OCI-LY1 (cell line): ENCODE data around the gene TUT7.
A peak's percentile ranks its signal among the peaks of the same experiment; 100 is the strongest.

Experiments
- EZH2 ChIP-seq: fragments of 200-600 bp; sonication (generic), shearing (Covaris generic); IDR thresholded peaks from 2 replicates; pipeline ENCODE4 v1.8.0; 2017; ENCODE audit warnings: borderline replicate concordance, mixed run types, mild to moderate bottlenecking, antibody characterized with exemption, low read length, moderate library complexity, mixed read lengths
- TF ChIP-seq, protein P1 (sequence below): fragments of 200-600 bp; sonication (generic), shearing (Covaris generic); IDR thresholded peaks from 2 replicates; pipeline ENCODE4 v1.5.1; 2017; ENCODE audit warnings: mild to moderate bottlenecking, antibody characterized with exemption, low read length, moderate library complexity, mixed read lengths

DNA sequence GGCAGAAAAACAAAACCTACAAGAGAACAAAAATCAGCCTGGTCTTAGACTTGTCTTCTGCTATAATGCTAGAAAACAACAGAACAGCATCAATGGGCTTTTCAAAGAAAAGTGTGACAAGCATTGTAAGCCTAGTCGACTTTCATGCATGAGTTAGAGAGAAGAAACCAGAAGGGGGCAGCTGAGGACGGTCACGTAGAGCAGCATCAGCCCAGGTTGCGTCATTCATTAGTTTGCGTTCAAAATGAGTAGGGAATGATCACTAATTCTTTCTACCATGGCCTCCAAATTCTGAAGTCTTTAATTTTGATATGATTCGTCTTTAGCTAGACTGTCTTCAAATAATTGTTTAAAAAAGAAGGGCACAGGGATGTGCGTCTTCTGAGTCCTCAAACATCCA, 67.2 kb downstream of the TUT7 start:
- TF ChIP-seq, protein P1, sequence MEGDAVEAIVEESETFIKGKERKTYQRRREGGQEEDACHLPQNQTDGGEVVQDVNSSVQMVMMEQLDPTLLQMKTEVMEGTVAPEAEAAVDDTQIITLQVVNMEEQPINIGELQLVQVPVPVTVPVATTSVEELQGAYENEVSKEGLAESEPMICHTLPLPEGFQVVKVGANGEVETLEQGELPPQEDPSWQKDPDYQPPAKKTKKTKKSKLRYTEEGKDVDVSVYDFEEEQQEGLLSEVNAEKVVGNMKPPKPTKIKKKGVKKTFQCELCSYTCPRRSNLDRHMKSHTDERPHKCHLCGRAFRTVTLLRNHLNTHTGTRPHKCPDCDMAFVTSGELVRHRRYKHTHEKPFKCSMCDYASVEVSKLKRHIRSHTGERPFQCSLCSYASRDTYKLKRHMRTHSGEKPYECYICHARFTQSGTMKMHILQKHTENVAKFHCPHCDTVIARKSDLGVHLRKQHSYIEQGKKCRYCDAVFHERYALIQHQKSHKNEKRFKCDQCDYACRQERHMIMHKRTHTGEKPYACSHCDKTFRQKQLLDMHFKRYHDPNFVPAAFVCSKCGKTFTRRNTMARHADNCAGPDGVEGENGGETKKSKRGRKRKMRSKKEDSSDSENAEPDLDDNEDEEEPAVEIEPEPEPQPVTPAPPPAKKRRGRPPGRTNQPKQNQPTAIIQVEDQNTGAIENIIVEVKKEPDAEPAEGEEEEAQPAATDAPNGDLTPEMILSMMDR, result peak; percentile 63; the same call in 1 of the 2 replicates
- no peak for TF ChIP-seq EZH2
